HG03520 (cell line): ENCODE measurements around the gene SPTSSA.
"Not testable (repeated sequence)": the region's sequence is repeated elsewhere in the genome, so short reads cannot be mapped to it uniquely, and the experiment has no call there.

Experiments
- ATAC-seq: cut with Tn5 transposase; IDR thresholded peaks from one replicate; pipeline ENCODE4 v1.9.1; 2021; ENCODE audit warnings: mild to moderate bottlenecking, moderate library complexity; ENCODE audit not compliant: unreplicated experiment

Gene SPTSSA, protein sequence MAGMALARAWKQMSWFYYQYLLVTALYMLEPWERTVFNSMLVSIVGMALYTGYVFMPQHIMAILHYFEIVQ

GRCh38 chr14:34462132-34462893 lies at the start of gene SPTSSA:
Gene SPTSSA (minus strand): TSS chr14:34462240. CDS start chr14:34462207, 33 bp downstream.
- peak; percentile 91 for ATAC-seq

- no peak for ATAC-seq
Observed at GRCh38 chr14:34507884-34508283, 45.8 kb upstream of the SPTSSA start.

GRCh38 chr14:34507459-34507858 lies 45.4 kb upstream of the SPTSSA start:
- ATAC-seq: no peak

- ATAC-seq: not testable (repeated sequence)
Observed at GRCh38 chr14:34505124-34505491, 43.1 kb upstream of the SPTSSA start.

GRCh38 chr14:34504027-34504426 lies 42.0 kb upstream of the SPTSSA start:
- not testable (repeated sequence) for ATAC-seq

DNA sequence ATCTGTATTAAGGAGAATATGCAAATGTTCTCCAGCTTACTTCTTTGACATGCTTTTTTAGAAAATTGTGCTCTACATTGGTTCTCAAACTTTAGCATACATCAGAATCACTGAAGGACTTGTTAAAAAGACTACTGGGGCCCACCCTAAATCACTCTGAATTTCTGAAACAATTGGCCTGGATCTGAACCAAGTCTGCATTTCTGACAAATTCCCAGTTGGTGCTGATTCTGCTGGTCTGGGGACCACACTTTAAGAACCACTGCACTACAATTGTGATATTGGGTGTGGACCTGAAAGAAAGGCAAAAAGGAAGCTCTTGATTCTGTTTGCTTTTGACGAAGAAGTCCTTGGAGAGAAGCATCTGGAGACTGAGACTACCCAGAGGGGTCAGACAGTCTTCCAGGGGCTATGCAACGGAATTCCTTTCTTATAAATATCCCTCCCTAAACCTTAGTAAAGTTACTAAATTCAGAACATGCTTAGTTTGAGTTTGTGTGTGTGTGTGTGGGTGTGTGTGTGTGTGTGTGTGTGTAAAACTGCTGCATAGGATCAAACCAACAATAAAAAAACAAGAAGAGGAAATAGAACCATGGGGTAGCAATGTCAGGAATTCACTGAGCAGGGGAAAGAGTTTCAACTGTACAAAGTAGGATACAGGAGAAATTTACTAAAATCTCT lies 40.6 kb upstream of the SPTSSA start:
- ATAC-seq: no peak

- no peak for ATAC-seq
Observed at GRCh38 chr14:34502001-34502400, 40.0 kb upstream of the SPTSSA start.

DNA sequence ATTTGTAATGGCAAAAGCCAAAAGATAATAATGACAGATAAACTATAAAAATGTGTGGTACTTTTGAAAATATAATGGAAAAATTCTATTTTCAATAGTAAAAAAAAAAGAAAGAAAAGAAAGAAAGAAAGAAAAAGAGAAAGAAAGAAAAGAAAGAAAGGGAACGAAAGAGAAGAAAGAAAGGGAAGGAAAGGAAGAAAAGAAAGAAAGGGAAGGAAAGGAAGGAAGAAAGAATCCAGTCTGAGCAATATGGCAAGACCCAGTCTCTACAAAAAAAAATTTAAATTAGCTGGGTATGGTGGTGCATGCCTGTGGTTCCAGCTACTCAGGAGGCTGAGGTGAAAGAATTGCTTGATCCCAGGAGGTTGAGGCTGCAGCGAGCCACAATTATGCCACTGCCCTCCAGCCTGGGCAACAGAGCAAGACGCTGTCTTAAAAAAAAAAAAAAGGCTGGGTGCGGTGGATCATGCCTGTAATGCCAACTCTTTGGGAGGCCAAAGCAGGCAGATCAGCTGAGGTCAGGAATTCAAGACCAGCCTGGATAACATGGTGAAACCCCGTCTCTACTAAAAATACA lies 39.1 kb upstream of the SPTSSA start:
- no peak for ATAC-seq

DNA sequence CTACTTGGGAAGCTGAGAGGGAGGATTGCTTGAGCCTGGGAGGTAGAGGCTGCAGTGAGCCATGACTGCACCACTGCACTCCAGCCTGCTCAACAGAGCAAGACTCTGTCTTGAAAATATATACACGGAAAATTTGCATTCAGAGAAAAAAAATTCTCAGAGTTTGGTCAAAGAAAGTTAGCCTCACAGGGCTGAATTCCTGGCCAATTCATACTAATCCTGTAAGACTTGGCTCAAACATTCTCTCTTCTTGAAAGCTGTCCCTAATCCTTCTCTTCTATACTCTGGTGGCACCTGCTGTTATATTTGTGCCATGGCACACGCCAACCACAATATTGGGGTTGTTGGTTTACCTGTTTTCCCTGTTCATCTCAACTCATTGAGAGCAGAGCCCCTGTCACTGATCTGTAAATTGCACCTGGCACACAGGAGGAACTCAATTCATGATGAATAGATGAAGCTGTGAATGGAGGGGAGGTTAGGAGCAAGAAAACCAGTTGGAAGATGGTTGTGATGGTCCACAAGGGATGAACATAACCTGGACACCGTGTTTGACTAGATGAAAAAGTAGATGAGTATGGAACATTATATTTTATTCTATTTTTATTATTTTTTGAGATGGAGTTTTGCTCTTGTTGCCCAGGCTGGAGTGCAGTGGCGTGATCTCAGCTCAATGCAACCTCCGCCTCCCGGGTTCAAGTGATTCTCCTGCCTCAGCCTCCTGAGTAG lies 36.8 kb upstream of the SPTSSA start:
- ATAC-seq: no peak

DNA sequence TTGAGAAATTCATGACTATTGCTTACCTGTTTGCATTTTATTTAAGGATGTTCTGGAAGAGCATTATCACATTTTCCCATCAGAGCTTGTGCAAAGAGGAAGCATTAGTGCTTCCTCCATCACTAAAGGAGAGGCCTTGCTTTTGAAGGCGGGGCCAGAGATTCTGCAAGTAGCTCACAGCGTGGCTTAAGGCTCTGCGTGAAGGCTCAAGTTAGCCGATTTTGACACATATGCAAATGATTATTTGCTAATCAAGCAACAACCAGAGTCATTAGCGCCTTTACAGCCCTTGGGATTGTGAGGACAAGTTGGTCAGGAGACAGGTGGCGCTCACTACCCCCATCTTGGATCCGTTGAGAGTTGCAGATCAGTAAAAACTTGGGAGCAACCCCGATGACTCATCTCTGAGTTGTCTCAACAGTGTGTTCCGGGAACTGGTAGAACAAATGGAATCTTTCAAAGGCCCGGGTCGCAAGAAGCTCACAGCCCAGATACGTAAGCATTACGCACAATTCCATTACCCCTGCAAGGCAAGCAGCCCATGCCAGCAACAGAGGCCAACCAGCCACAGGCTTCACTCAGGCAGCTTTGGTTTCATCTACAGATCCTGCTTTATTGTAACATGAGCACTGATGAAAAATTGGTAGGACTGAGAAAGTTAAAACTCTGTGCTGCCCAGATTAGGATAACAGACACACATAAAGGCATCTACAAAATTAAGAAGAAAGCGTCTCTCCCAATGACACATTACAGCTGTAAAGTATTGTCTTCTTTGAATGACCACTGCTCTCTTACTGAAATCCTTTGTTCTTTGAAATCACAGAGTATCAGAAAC lies 34.9 kb upstream of the SPTSSA start:
- no peak for ATAC-seq

DNA sequence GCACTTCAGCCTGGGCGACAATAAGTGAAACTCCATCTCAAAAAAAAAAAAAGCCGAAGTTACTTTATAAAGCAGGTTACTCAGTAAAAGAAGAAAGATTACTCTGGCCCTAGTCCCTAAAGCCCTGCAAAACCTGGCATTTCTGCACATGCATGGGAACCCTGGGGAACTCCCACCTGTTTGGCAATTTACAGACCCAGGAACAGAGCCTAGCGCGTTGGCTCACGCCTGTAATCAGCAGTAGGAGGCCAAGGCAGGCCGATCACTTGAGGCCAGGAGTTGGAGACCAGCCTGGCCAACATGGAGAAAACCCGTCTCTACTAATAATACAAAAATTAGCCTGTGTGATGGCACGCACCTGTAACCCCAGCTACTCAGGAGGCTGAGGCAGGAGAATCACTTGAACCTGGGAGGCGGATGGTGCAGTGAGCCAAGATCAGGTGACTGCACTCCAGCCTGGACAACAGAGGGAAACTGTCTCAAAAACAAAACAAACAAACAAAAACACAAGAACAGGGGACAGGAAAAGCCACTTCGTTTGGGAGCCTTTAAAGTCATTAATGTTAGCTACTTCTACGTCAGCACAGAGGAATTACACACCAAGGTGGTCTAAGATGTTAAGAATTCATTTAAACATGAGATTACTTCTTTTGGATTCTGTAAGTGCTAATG lies 34.1 kb upstream of the SPTSSA start:
- no peak for ATAC-seq

- ATAC-seq: no peak
Observed at GRCh38 chr14:34489324-34489723, 27.3 kb upstream of the SPTSSA start.

DNA sequence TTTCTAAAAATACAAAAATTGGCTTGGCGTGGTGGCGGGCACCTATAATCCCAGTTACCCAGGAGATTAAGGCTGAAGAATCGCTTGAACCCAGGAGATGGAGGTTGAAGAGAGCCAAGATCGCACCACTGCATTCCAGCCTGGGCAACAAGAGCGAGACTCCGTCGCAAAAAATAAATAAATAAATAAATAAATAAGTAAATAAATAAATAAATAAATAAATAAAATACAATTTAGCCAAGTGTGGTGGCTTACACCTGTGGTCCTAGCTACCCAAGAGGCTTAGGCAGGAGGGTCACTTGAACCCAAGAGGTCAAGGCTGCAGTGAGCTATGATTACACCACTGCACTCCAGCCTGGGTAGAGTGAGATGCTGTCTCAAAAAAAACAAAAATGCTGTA lies 26.5 kb upstream of the SPTSSA start:
- ATAC-seq: no peak

DNA sequence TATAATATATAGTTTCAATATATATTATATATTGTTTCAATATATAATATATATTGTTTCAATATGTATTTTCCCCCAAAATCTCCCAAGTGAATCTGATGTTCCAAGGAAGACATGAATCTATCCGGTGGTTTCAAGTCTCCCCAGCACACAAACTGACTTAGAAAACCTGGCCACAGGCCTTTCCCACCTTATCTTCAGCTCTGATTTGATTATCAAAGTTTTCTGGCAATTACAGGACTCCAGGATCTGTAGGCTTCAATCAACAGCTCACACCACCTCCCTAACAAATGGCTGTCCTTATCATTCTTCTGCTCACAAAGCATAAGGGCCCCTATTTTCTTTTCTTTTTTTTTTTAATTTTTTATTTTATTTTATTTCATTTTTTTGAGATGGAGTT lies 22.7 kb upstream of the SPTSSA start:
- no peak for ATAC-seq

- no peak for ATAC-seq
Observed at GRCh38 chr14:34482463-34482862, 20.4 kb upstream of the SPTSSA start.

DNA sequence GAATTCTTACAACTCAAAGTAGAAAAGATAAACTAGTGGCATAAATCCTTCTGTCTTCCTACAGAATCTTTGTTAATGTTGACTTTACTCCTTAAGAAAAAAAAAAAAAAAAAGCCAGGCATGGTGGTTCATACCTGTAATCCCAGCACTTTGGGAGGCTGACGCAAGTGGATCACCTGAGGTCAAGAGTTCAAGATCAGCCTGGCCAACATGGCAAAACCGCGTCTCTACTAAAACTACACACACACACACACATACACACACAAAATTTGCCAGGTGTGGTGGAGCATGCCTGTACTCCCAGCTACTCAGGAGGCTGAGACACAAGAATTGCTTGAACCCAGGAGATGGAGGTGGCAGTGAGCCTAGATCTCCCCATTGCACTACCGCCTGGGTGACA lies 17.7 kb upstream of the SPTSSA start:
- no peak for ATAC-seq

- no peak for ATAC-seq
Observed at GRCh38 chr14:34478261-34478660, 16.2 kb upstream of the SPTSSA start.

GRCh38 chr14:34476036-34476435 lies 14.0 kb upstream of the SPTSSA start:
- not testable (repeated sequence) for ATAC-seq

- no peak for ATAC-seq
Observed at GRCh38 chr14:34475163-34475562, 13.1 kb upstream of the SPTSSA start.

- ATAC-seq: no peak
Observed at GRCh38 chr14:34474187-34474679, 12.2 kb upstream of the SPTSSA start.
